EH (cell line): ENCODE results near the gene SMARCD3.

Source experiments
- DNase-seq: peaks from one replicate; pipeline ENCODE4 v3.0.0-alpha.2; 2015; ENCODE audit warnings: low read depth

The SMARCD3 gene

DNA sequence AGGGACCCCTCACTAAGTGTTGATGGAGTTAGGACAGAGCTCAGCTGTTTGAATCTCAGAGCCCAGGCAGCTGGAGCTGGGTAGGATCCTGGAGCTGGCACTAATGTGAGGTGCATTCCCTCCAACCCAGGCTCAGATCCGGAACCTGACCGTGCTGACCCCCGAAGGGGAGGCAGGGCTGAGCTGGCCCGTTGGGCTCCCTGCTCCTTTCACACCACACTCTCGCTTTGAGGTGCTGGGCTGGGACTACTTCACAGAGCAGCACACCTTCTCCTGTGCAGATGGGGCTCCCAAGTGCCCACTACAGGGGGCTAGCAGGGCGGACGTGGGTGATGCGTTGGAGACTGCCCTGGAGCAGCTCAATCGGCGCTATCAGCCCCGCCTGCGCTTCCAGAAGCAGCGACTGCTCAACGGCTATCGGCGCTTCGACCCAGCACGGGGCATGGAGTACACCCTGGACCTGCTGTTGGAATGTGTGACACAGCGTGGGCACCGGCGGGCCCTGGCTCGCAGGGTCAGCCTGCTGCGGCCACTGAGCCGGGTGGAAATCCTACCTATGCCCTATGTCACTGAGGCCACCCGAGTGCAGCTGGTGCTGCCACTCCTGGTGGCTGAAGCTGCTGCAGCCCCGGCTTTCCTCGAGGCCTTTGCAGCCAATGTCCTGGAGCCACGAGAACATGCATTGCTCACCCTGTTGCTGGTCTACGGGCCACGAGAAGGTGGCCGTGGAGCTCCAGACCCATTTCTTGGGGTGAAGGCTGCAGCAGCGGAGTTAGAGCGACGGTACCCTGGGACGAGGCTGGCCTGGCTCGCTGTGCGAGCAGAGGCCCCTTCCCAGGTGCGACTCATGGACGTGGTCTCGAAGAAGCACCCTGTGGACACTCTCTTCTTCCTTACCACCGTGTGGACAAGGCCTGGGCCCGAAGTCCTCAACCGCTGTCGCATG, 11.0 kb downstream of the SMARCD3 start:
- DNase-seq: no peak

GRCh38 chr7:151236406-151236805, 12.1 kb downstream of the SMARCD3 start:
- no peak for DNase-seq

- DNase-seq: no peak
Observed at GRCh38 chr7:151235091-151235787, 13.3 kb downstream of the SMARCD3 start.

- no peak for DNase-seq
Observed at GRCh38 chr7:151233804-151234203, 14.7 kb downstream of the SMARCD3 start.

DNA sequence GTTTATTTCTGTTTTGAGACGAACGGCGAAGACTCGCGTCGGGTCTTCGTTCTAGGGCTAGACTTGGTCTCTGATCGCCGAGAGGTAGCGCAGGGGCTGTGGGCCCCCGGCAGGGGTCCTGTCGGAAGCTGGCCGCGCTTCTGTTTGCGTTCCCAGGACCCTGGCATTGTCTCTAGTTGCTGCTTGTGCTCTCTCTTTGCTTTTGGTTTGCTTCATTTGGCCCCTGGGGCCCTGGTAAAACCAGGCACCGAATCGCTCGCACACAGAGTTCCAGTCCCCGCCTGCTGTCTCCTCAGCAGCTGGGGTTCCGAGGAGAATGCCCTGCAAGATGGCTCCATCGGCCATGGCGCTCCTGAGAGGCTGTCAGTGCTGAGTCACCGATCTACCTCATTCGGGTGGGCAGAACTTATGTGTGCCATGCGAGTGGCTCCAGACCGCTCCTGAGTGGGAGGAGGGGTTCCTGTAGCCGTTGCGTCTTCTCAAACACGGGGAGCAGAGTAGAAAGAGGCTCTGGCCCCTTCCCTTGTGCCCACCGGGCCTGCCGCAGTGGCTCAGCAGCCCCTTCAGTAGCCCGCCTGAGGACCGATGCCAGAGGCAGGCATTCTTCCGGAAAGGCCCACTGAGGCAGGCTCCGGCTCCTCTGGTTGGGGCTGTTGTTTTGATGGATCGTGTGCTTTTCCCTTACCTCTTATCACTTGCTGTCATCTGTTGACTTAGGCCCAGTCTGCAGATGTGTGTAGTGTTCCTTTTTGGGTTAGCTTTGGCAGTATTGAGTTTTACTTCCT, 15.4 kb downstream of the SMARCD3 start:
- peak; percentile 88 for DNase-seq

- peak; percentile 91 for DNase-seq
Observed at GRCh38 chr7:151232091-151232916, 16.2 kb downstream of the SMARCD3 start, which contains the start of gene CHPF2. Gene CHPF2, plus strand, starts transcription at chr7:151232483. Its CDS starts 1,529 bp downstream, at chr7:151234012.

GRCh38 chr7:151231080-151231479, 17.4 kb downstream of the SMARCD3 start:
- peak; percentile 36 for DNase-seq

DNA sequence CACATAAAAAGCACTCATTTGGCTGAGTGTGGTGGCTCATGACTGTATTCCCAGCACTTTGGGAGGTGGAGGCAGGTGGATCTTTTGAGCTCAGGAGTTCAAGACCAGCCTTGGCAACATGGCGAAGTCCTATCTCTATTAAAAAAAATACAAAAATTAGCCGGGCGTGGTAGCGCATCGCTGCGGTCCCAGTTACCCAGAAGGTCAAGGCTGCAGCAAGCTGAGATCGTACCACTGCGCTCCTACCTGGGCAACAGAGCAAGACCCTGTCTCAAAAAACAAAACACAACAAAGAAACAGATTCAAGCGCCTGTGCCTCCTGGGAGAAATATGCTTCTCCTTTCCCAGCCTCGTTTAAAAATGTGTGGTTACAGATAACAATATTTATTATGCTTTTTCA, 19.2 kb downstream of the SMARCD3 start:
- no peak for DNase-seq

DNA sequence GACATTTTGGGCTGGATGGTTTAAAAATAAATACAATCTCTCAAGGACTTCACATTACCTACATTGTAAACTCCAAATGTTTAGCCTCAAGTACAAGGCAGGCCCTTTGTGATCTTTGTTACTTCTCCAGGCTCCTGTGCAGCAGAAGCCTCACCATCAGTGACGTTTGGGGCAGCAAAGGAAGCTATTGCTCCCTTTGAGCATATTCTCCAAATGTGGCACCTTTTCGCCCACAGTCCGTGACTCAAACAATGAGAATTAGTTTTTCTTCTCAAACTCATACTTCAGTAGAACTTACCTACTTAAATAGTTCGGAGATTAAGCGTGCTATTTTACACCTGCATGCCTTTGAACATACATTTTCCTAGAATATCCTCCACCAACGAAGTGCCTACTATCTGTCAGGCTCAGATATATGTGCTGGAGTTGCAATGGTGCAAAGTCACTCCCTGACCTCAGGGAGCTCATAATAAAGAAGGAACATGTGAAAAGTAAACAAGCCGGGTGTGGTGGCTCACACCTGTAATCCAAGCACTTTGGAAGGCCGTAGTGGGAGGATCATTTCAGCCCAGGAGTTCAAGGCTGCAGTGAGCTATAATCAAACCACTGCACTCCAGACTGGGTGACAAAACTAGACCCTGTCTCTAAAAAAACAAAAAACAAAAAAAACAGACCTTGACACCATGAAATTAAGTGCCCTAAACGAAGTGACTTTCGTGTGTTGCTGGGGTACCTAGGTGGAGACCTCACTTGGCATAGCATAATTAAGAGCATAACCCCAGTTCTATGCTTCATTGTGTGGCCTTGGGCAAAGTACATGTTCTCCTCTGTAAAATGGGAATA, 20.2 kb downstream of the SMARCD3 start:
- no peak for DNase-seq

DNA sequence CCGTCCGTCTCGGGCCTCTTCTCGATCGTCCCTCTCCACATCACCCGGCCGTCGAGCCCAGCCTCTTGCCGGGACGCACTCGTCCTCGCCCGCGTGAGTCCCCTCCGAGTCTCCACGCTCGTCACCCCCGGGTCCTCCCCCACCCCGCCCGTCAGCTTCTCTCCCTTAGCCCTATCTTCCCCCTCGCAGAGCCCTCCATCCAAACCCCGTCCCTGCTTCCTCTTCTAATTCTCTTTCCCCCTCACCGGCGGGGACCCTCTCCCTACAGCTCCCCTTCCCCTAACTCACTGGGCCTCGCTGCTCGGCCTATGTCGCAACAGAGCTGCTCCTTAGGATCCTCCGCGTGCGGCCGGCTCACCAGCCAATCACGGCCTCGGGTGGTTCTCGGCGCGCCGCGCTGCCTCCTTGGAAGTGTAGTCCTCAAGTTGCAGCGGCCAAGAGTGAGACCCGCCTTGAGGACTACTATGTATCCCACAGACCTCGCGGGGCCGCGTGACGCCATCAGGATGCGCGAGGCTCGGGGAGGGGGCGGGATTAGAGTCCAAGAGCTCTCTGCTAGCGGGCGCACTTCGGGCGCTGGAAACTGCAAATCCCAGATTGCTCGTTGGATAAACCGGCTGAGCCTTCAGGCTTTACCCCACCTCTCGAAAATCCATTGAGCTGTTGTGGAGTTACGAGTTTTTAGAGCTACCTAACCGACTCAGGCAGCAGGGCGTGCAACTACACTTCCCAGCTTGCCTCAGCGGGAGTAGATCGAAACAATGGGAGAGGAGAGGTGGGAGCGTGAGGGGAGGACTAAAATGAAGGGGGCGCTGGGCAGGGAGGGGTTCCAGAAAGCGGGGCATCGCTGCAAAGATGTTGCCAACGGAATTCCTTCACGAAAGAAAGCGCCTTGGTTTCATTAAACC, 21.4 kb downstream of the SMARCD3 start, which contains the start of gene ABCF2:
Gene ABCF2 (minus strand): TSS at position 331 of the 908 bp plus-strand sequence. CDS start 747 bp downstream, outside the sequence.
- DNase-seq: peak; percentile 99

DNA sequence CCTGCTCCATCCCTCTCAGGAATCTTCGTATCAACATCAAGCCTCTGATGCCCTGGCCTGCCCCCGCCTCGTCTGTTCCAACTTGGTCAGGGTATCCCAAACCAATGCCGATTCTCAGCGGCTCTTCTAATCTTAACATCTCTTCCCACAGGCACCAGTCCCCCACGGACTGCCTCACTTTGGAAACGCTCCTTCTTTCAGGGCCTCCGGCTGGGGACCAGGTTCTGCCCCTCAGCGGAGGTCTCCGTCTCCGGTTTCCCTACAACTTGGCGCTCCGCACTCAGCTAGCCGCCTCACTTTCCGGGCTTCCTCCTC, 22.0 kb downstream of the SMARCD3 start:
- DNase-seq: no peak

DNA sequence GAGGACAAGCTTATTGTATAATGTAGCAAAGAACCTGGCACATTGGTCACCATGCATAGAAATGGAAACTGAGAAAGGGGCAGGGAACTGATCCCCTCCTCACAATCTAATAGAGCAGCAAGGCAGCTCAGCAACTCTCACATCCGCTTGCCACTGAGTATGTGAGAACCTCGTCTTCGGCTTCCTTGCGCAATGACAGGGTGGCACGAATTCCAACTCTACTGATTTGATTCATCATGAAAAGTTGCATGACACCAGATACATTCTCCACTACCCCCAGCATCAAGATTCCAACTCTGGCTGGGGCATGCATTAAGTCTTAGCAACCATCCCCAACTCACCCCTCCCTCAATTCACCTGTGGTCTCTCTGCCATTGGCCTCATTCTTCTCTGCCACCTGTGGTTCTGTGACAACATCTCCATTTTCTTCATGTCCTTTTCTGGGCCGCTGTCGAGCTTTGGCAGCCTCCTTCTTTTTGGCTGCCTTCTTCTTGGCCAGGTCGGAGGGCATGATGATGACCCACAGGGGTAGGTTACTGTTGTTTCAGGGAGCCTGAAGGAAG, 22.5 kb downstream of the SMARCD3 start:
- no peak for DNase-seq

DNA sequence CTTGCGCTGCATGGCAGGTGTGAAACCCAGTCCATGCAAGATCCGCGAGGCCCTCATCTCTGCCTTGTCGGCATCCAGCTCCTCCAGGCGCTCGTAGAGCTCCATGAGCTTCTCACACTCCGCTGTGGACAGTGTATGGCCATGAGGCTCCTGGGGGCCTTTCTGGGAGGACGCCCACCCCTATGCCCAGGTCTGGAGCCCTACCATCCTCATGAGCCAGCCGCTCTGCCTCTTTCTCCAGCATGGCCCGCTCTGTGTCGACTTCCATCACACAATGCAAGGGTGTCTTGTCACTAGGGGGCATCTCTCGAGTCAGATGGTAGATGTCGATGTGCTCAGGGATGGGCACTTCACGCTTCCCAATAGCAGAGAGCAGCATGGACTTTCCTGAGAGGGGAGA, 24.8 kb downstream of the SMARCD3 start:
- DNase-seq: no peak

DNA sequence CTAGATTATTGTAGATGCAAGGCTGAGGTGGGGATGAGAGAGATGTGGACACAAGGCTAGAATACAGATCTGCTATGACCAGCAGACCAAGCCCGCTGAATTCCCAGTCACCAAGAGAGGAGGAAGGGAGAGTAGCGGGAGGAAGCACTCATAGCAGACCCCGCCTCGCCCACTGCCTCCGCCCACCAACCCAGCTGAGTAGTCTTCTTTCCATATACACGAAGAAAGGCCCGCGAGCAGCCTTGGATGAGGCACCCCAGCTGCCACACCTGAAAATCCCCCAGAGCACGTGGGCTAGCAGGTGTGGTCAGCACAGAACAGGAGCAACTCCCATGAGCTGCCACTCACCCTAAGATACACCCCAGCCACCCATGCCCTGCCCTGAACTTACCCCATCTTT, 30.3 kb downstream of the SMARCD3 start:
- DNase-seq: no peak

GRCh38 chr7:151215396-151215795, 33.1 kb downstream of the SMARCD3 start:
- no peak for DNase-seq

DNA sequence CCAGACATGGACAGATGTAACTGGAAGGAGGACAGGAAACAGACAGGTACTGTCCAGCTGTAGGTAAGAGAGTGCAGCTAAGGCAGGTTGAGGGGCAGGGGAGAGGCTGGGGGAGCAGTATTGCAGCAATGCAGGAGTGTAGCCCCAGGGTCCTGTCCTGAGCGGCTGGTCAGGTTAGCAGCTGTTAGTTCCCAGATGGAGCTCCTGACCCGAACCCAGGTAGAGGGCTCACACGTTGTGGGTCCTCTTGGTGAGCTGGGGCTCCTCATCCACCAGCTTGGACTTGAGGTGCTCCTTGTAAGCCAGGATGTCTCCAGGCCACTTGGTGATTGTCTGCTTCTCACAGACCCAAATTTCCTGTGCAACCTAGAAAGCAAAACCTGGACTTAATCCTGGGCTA, 34.7 kb downstream of the SMARCD3 start:
- no peak for DNase-seq

- DNase-seq: no peak
Observed at GRCh38 chr7:151212626-151213025, 35.9 kb downstream of the SMARCD3 start.

- DNase-seq: no peak
Observed at GRCh38 chr7:151211155-151211772, 37.2 kb downstream of the SMARCD3 start.
